HG03432 (cell line): Measurements from ENCODE around the gene DLGAP4.

Source experiments
- ATAC-seq: cut with Tn5 transposase; IDR thresholded peaks from one replicate; pipeline ENCODE4 v1.9.1; 2021; ENCODE audit warnings: mild to moderate bottlenecking, moderate library complexity; ENCODE audit not compliant: unreplicated experiment

Gene DLGAP4

GRCh38 chr20:36305602-36306551 lies at the start of gene DLGAP4:
DLGAP4 (plus strand) TSS chr20:36306339; CDS start chr20:36431718, 125,379 bp downstream.
- no peak for ATAC-seq

GRCh38 chr20:36259177-36260061 lies 46.7 kb upstream of the DLGAP4 start:
- ATAC-seq: no peak

- no peak for ATAC-seq
Observed at GRCh38 chr20:36260316-36260715, 45.8 kb upstream of the DLGAP4 start.

- ATAC-seq: no peak
Observed at GRCh38 chr20:36261389-36262105, 44.6 kb upstream of the DLGAP4 start.

- no peak for ATAC-seq
Observed at GRCh38 chr20:36262440-36262839, 43.7 kb upstream of the DLGAP4 start.

- no peak for ATAC-seq
Observed at GRCh38 chr20:36264426-36265246, 41.5 kb upstream of the DLGAP4 start.

- no peak for ATAC-seq
Observed at GRCh38 chr20:36266189-36266588, 40.0 kb upstream of the DLGAP4 start.

GRCh38 chr20:36267605-36268381 lies 38.3 kb upstream of the DLGAP4 start:
- no peak for ATAC-seq

- ATAC-seq: no peak
Observed at GRCh38 chr20:36268440-36269342, 37.4 kb upstream of the DLGAP4 start.

- no peak for ATAC-seq
Observed at GRCh38 chr20:36269507-36269906, 36.6 kb upstream of the DLGAP4 start.

- ATAC-seq: no peak
Observed at GRCh38 chr20:36270744-36271638, 35.1 kb upstream of the DLGAP4 start.

- no peak for ATAC-seq
Observed at GRCh38 chr20:36271639-36272546, 34.2 kb upstream of the DLGAP4 start.

- ATAC-seq: no peak
Observed at GRCh38 chr20:36272547-36273220, 33.5 kb upstream of the DLGAP4 start.

GRCh38 chr20:36273414-36274180 lies 32.5 kb upstream of the DLGAP4 start:
- no peak for ATAC-seq
